Duodenal mucosa (tissue), 2 donors: ENCODE results near the gene LLGL2.

ENCODE experiments used
- H3K27ac ChIP-seq: one replicate; pipeline ENCODE4 v1.7.0; 2013; ENCODE audit warnings: low read depth, low read length
- H3K27me3 ChIP-seq, 2 donors: one replicate each; pipeline ENCODE4 v1.7.0; 2013; ENCODE audit warnings: low read length in 2 of 2, control low read depth in 1 of 2; ENCODE audit not compliant: insufficient read depth in 2 of 2, control insufficient read depth in 1 of 2
- H3K36me3 ChIP-seq, 2 donors: one replicate each; pipeline ENCODE4 v1.7.0; 2013; ENCODE audit warnings: low read length in 2 of 2, control low read depth in 1 of 2; ENCODE audit not compliant: insufficient read depth in 2 of 2, control insufficient read depth in 1 of 2
- H3K4me1 ChIP-seq, 2 donors: one replicate each; pipeline ENCODE4 v1.7.0; 2013; ENCODE audit warnings: low read length in 2 of 2, control low read depth in 1 of 2; ENCODE audit not compliant: insufficient read depth in 2 of 2, control insufficient read depth in 1 of 2
- H3K4me3 ChIP-seq, 2 donors: one replicate each; pipeline ENCODE4 v1.7.0; 2013; ENCODE audit warnings: low read length in 2 of 2, low read depth in 1 of 2
- H3K9ac ChIP-seq, 2 donors: one replicate each; pipeline ENCODE4 v1.7.0; 2013; ENCODE audit warnings: low read length in 2 of 2, low read depth in 1 of 2
- H3K9me3 ChIP-seq, 2 donors: one replicate each; pipeline ENCODE4 v1.7.0; 2013; ENCODE audit warnings: low read length in 2 of 2, control low read depth in 1 of 2; ENCODE audit not compliant: control insufficient read depth in 1 of 2

Gene LLGL2

DNA sequence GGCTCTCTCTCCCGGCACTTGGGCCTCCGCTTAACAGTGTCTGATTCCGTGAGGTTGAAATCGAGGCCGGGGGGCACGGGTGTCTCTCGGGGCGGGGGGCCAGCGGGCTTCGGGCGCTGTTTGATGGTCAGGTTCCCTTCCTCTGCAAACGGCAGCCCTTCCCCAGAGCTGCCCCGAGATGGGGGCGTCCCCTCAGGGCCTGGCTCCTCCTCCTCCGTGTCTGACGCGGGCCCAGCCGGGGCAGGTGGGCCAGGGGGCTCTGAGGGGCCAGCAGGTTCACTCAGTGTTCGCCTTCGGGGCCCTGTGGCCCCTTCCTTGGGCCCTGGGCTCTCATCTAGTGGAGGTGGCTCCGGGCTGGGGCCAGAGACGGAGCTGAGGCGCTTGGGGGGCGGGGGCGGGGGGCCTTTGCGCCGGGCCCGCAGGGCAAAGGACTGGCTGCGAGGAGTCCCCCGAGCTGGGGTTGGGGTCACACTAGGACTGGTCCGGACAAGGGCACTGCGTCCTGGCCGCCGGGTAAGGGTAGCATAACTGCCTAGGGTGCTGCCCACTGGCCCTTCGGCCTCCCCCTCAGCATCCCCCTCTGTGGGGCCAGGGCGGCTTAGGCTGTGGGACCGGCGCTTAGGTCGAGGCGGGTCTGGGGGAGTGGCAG is 23.3 kb upstream of the LLGL2 start:
- no peaks in the 10 kb centered on the region for H3K27me3 ChIP-seq
- no peaks in the 10 kb centered on the region for H3K9me3 ChIP-seq
- H3K27ac ChIP-seq = no peak overlapping the region
- no peak overlapping the region for H3K4me3 ChIP-seq
- peaks cover 9 to 55% of the 10 kb centered on the region in 2 donors for H3K36me3 ChIP-seq
- peaks cover 4% of the 10 kb centered on the region in 2 donors for H3K4me1 ChIP-seq
- no peak overlapping the region for H3K9ac ChIP-seq

DNA sequence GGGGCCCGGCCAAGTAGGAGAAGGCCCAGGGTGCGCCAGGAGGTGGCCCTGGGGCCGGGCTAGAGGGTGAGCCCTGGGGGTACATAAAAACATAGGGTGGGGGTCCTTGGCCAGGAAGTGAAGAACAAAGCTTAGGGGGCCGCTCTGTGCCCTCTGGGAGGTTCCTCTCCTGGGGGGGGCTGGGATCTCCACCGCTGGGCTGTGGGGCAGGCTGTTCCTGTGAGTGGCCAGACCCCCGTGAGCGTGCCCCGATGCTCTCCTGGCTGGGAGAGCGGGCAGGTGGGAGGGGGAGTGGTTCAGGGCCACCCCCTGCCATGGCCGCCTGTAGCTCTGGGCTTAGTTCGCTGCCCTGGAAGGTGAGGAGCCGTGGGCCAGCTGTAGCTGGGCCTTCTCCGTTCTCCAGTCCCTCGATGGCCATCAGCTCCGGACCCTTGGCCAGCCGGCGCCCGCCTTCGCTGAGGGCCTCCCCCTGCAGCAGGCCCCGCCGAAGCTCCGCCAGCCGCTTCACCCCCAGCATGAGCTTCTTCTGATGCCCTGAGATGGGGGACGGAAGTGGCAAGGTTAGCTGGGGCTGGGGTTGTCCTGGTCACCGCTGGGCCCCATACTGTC is 22.7 kb upstream of the LLGL2 start:
- H3K9ac ChIP-seq = no peak overlapping the region
- H3K36me3 ChIP-seq = peaks cover 9 to 52% of the 10 kb centered on the region in 2 donors
- H3K4me1 ChIP-seq = peaks cover 4% of the 10 kb centered on the region in 2 donors

DNA sequence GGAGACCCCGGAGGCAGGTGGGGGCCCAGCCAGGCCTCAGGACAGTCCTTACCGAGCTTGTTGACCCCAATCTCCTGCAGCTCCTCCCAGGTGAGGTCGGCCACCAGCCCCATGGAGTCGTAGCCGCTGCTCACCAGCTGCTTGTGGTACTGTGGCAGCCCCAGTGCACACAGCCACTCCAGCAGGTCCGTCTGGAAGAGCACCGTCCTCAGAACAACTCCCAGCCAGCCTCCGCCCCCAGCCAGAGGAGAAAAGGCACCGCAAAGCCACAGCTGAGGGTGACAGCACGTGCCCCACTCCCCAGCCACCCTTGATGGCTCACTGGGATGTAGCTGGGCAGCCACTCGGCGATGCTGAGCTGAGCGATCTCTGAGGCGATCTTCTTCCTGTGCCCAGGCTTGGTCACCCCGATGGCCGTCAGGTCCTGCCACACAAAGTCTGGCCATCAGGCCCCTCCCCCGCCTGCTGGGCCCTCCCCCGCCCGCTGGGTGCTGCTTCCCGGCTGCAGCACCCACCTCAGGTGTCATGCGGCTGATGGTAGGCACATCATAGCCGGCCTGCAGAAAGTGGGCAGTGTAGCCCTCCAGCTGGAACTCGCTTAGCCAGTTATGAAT is 22.1 kb upstream of the LLGL2 start:
- Histone ChIP-seq H3K27me3 (no peaks in the 10 kb centered on the region), H3K4me1 (peaks cover 4% of the 10 kb centered on the region in 2 donors), H3K9me3 (no peaks in the 10 kb centered on the region), H3K9ac (no peak overlapping the region), H3K27ac (no peak overlapping the region), H3K36me3 (peaks cover 9 to 47% of the 10 kb centered on the region in 2 donors), H3K4me3 (no peak overlapping the region)

More for the DNA sequence above, 22.7 kb upstream of the LLGL2 start:
- Histone ChIP-seq H3K27me3 (no peaks in the 10 kb centered on the region), H3K27ac (no peak overlapping the region), H3K9me3 (no peaks in the 10 kb centered on the region), H3K4me3 (no peak overlapping the region)

DNA sequence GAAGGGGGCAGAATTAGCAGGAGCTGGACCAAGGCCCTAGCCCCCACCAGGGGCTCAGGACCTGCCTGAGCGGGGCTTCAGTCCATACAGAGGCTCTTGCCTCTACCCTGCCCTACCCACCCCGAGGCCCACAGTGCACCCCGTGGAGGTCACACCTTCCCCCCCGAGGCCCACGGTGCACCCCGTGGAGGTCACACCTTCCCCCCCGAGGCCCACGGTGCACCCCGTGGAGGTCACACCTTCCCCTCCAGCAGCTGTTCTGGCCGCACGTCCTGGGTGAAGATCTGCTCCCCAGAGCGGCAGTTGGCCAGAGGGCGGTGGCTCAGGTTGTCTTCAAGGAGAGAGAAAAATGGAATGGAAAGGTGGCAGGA is 21.5 kb upstream of the LLGL2 start:
- H3K9me3 ChIP-seq = no peaks in the 10 kb centered on the region
- H3K9ac ChIP-seq = no peak overlapping the region
- no peaks in the 10 kb centered on the region for H3K27me3 ChIP-seq
- peaks cover 9 to 42% of the 10 kb centered on the region in 2 donors for H3K36me3 ChIP-seq
- peaks cover 9 to 10% of the 10 kb centered on the region in 2 donors for H3K4me1 ChIP-seq
- H3K4me3 ChIP-seq = no peak overlapping the region
- no peak overlapping the region for H3K27ac ChIP-seq

- no peaks in the 10 kb centered on the region for H3K27me3 ChIP-seq
- no peaks in the 10 kb centered on the region for H3K9me3 ChIP-seq
- peaks cover 15 to 16% of the 10 kb centered on the region in 2 donors for H3K4me1 ChIP-seq
- H3K27ac ChIP-seq = no peak overlapping the region
- no peak overlapping the region for H3K4me3 ChIP-seq
- H3K36me3 ChIP-seq = peaks cover 9 to 37% of the 10 kb centered on the region in 2 donors
- H3K9ac ChIP-seq = no peak overlapping the region
Measured at GRCh38 chr17:75504347-75505151, 20.9 kb upstream of the LLGL2 start.

DNA sequence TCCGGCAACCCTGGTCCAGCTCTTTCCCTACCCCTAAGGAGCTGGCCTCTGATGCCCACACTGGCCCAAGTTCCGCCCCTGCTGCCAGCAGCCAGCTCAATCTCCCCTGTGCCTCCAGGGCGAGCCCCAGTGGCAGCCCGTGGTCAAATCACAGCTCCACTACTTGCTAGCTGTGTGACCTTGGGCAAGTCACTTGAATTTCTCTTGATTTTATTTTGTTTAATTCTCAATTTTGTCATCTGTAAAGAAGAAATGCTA is 20.4 kb upstream of the LLGL2 start:
- Histone ChIP-seq H3K9ac (no peak overlapping the region), H3K27me3 (no peaks in the 10 kb centered on the region), H3K4me1 (peaks cover 19 to 21% of the 10 kb centered on the region in 2 donors), H3K4me3 (no peak overlapping the region), H3K9me3 (no peaks in the 10 kb centered on the region), H3K36me3 (peaks cover 9 to 39% of the 10 kb centered on the region in 2 donors), H3K27ac (no peak overlapping the region)

- no peaks in the 10 kb centered on the region for H3K9me3 ChIP-seq
- H3K4me1 ChIP-seq = peaks cover 21 to 26% of the 10 kb centered on the region in 2 donors
- H3K4me3 ChIP-seq = no peak overlapping the region
- H3K36me3 ChIP-seq = peaks cover 9 to 36% of the 10 kb centered on the region in 2 donors
- no peak overlapping the region for H3K9ac ChIP-seq
- H3K27ac ChIP-seq = no peak overlapping the region
- no peaks in the 10 kb centered on the region for H3K27me3 ChIP-seq
Measured at GRCh38 chr17:75505640-75506039, 19.9 kb upstream of the LLGL2 start.

DNA sequence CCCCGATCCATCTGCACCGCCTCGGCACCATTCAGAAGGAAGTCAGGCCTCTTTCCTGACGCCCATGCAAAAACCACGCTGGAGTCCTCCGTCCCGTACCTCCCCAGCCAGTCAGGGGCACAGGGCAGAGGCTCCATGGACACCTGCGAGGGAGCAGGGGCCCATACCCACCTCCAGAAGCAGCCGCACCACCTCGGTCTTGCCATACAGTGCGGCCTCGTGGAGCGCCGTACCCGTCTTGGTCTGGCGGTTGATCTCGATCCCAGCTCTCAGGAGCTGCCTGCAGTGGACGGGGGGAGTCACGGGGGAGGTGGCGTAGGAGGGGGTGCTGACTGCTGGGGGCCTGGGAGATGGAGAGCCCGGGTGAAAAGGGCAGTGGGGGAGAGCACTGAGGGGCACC is 19.4 kb upstream of the LLGL2 start:
- Histone ChIP-seq H3K36me3 (peaks cover 9 to 33% of the 10 kb centered on the region in 2 donors), H3K4me3 (no peak overlapping the region), H3K9ac (no peak overlapping the region), H3K4me1 (peaks cover 21 to 27% of the 10 kb centered on the region in 2 donors), H3K27me3 (no peaks in the 10 kb centered on the region), H3K27ac (no peak overlapping the region), H3K9me3 (no peaks in the 10 kb centered on the region)

DNA sequence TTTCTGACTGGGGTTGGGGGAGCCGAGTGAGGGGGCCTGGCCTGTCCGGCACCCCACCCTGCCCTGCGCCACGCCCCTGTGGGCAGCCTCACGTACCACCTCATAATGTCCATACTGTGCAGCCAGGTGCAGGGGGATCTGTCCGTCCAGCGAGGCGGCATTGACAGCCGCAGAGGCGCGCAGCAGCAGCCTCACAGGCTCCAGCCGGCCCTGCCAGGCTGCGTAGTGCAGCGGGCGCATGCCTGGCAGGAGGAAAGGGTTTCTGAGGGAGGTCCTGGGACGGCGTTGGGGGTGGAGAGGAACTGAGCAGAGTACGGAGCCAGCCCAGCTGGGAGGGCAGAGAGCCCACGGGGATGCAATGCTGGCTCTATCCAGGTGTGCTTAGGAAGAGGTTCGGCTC is 18.6 kb upstream of the LLGL2 start:
- Histone ChIP-seq H3K9me3 (no peaks in the 10 kb centered on the region), H3K27ac (no peak overlapping the region), H3K27me3 (no peaks in the 10 kb centered on the region), H3K4me1 (peaks cover 26 to 34% of the 10 kb centered on the region in 2 donors), H3K9ac (no peak overlapping the region), H3K36me3 (peaks cover 9 to 33% of the 10 kb centered on the region in 2 donors), H3K4me3 (no peak overlapping the region)
